H1 (cell line): ENCODE results near the gene MAML3. TPM values are rescaled to one million over a fixed set of nuclear protein-coding genes. Genes with fewer than 3 reads are reported as not detected.

ENCODE experiments used
- RBBP5 ChIP-seq: IDR thresholded peaks from 2 replicates; pipeline ENCODE4 v1.7.1; 2012; ENCODE audit warnings: low read depth, mild to moderate bottlenecking, inconsistent platforms, low read length, moderate library complexity, borderline replicate concordance
- polyA plus RNA-seq, 7 experiments: library from polyadenylated mRNA; depleted of rRNA in 3 of 7; stranded (reverse) in 5 of 7; unstranded in 2 of 7; fragments of >200 nt in 5 of 7; fragments of 200-250 nt in 2 of 7; gene quantifications; 1 replicate in 5 of 7; 2 replicates in 1 of 7; 4 replicates in 1 of 7; pipeline versions ENCODE4 v1.2.1 to v1.2.3, GENCODE V29; 2011 to 2013; ENCODE audit warnings: missing spikeins in 2 of 7, mixed read lengths in 2 of 7
- total RNA-seq: library from RNA; stranded (reverse); fragmentation: NEBNext Ultra II Directional; extraction: Animal tissue kit (Norgen Biotek cat#: 25700); gene quantifications from 2 replicates; pipeline ENCODE4 v1.2.1, GENCODE V29; 2021

The MAML3 gene
- total and polyA plus RNA-seq, 2 of the 8 experiments (the other 6 are each of a cell fraction or from before 2014, with no cell fraction given): 2.1 to 5.7 TPM

GRCh38 chr4:139905489-139905888 is 248.5 kb downstream of the MAML3 start (continued):
- no peak for TF ChIP-seq RBBP5
